NCI-H2227 (cell line): ENCODE results near the gene GDAP2.

ENCODE experiments used
- DNase-seq: peaks from one replicate; lab custom pipeline; 2025; ENCODE audit not compliant: unreplicated experiment; lab: John Stamatoyannopoulos, UW

The GDAP2 gene

GRCh38 chr1:117842408-117843170, 86.8 kb downstream of the GDAP2 start:
- no peak for DNase-seq

GRCh38 chr1:117841117-117841650, 88.2 kb downstream of the GDAP2 start:
- no peak for DNase-seq

GRCh38 chr1:117838911-117839310, 90.5 kb downstream of the GDAP2 start:
- no peak for DNase-seq

GRCh38 chr1:117836069-117836468, 93.4 kb downstream of the GDAP2 start:
- DNase-seq, result no peak

- DNase-seq, result no peak
Observed at GRCh38 chr1:117834416-117834815, 95.0 kb downstream of the GDAP2 start.

- no peak for DNase-seq
Observed at GRCh38 chr1:117832453-117832852, 97.0 kb downstream of the GDAP2 start.

- DNase-seq, result no peak
Observed at GRCh38 chr1:117830222-117830621, 99.2 kb downstream of the GDAP2 start.

- no peak for DNase-seq
Observed at GRCh38 chr1:117828201-117828600, 101.2 kb downstream of the GDAP2 start.

GRCh38 chr1:117826540-117827078, 102.8 kb downstream of the GDAP2 start:
- no peak for DNase-seq

- DNase-seq, result no peak
Observed at GRCh38 chr1:117826119-117826518, 103.3 kb downstream of the GDAP2 start.

GRCh38 chr1:117825414-117825813, 104.0 kb downstream of the GDAP2 start:
- no peak for DNase-seq

- DNase-seq, result no peak
Observed at GRCh38 chr1:117824616-117825015, 104.8 kb downstream of the GDAP2 start.

GRCh38 chr1:117821774-117822482, 107.5 kb downstream of the GDAP2 start:
- no peak for DNase-seq

GRCh38 chr1:117821382-117821755, 108.1 kb downstream of the GDAP2 start:
- DNase-seq, result no peak

GRCh38 chr1:117820694-117821381, 108.6 kb downstream of the GDAP2 start:
- DNase-seq, result no peak

GRCh38 chr1:117820096-117820495, 109.3 kb downstream of the GDAP2 start:
- no peak for DNase-seq

GRCh38 chr1:117819301-117819700, 110.1 kb downstream of the GDAP2 start:
- no peak for DNase-seq

- DNase-seq, result no peak
Observed at GRCh38 chr1:117818456-117818855, 111.0 kb downstream of the GDAP2 start.

- no peak for DNase-seq
Observed at GRCh38 chr1:117817629-117818028, 111.8 kb downstream of the GDAP2 start.

GRCh38 chr1:117815926-117816325, 113.5 kb downstream of the GDAP2 start:
- DNase-seq, result no peak
